ENCODE results near the gene TPGS1.

TPGS1 gene

DNA sequence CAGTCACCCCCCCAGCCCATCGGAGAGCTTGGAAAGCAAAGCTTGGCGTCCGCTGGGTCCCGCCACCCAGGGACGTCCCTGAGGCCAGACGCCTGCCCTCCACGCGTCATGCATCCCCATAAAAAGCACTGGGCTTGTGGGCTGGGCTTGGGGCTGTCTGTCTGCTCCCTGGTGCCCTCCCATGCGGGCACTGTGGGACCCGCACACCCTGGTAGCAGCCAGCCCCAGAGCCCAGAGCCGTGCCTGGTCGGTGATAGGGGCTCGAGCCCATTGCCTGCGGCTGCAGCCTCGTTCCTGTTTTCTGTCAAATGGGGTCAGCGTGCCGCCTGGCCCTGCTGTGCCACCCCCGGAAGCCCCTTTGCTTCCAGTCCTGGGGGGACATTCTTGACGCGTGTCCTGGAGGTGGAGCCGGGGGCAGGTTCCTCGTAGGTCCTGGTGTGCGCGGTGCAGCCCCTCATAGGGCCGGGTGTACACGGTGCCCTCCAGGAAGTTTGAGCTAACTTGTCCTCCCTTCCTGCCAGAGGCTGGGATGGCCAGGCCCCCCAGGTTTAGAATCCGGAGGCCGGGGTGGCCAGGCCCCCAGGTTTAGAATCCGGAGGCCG is 32.2 kb downstream of the TPGS1 start:
- DNase-seq (ENCODE audit: low read depth in 2 of 2) = no peak

GRCh38 chr19:540867-541637 is 33.8 kb downstream of the TPGS1 start:
- DNase-seq (ENCODE audit: low read depth in 2 of 2) = no peak

DNA sequence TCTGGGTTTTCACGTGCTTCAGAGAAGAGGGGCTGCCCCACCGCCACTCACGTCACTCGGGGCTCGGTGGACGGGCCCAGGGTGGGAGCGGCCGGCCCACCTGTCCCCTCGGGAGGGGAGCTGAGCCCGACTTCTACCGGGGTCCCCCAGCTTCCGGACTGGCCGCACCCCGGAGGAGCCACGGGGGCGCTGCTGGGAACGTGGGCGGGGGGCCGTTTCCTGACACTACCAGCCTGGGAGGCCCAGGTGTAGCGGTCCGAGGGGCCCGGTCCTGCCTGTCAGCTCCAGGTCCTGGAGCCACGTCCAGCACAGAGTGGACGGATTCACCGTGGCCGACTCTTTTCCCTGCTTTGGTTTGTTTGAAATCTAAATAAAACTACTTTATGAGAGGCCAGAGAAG is 34.4 kb downstream of the TPGS1 start:
- DNase-seq (ENCODE audit: low read depth in 2 of 2) = no peak

DNA sequence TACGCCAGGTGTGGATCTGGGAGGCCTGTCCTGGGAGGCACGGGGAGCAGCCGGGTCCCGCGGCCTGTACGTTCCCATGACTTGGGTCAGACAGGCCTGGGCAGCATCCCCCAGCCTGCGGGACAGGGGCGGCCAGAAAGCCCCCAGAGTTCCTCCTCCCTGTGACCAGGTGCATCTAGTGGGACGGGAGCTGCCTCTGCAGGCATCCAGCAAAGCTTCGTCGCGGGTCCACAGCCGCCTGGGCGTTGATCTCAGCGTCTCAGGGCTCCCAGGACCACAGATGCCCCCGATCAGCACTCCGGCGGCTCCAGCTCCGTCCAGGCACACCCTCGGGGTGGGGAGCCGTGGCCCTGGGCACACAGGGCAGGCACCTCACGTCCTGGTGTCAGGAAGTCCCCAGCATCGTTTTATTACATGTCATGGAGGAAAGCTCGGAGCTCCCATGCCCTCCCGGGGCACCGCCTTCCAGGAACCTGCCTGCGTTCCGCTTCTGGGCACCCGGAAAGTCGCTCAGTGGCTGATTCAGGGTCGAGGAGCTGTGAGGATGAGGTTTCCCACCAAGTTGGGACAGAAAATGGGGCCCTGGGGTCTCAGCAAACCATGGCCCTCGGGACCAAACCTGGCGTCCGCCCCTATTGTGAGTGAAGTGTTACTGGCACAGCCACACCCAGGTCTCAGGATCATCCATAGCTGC is 35.0 kb downstream of the TPGS1 start:
- no peak for DNase-seq (ENCODE audit: low read depth in 2 of 2)

GRCh38 chr19:543910-544608 is 36.8 kb downstream of the TPGS1 start, which contains the start of gene GZMM:
TSS of gene GZMM (plus strand) at chr19:544053. CDS start at chr19:544072, 19 bp downstream.
- DNase-seq (ENCODE audit: low read depth in 2 of 2) = peak; percentile 45 to 56

DNA sequence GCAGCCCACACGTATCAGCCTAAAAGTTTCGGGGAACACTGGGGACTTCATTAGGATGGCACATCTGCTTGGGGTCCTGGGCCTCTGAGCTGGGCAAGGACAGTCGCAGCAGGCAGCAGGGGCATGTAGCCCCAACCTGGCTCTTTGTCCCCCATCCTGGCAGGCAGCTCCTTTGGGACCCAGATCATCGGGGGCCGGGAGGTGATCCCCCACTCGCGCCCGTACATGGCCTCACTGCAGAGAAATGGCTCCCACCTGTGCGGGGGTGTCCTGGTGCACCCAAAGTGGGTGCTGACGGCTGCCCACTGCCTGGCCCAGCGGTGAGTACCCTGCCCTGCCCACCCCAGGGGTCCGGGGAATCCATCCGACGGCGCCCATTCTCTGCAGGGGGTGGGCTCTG is 39.8 kb downstream of the TPGS1 start:
- DNase-seq (ENCODE audit: low read depth in 2 of 2) = no peak

DNA sequence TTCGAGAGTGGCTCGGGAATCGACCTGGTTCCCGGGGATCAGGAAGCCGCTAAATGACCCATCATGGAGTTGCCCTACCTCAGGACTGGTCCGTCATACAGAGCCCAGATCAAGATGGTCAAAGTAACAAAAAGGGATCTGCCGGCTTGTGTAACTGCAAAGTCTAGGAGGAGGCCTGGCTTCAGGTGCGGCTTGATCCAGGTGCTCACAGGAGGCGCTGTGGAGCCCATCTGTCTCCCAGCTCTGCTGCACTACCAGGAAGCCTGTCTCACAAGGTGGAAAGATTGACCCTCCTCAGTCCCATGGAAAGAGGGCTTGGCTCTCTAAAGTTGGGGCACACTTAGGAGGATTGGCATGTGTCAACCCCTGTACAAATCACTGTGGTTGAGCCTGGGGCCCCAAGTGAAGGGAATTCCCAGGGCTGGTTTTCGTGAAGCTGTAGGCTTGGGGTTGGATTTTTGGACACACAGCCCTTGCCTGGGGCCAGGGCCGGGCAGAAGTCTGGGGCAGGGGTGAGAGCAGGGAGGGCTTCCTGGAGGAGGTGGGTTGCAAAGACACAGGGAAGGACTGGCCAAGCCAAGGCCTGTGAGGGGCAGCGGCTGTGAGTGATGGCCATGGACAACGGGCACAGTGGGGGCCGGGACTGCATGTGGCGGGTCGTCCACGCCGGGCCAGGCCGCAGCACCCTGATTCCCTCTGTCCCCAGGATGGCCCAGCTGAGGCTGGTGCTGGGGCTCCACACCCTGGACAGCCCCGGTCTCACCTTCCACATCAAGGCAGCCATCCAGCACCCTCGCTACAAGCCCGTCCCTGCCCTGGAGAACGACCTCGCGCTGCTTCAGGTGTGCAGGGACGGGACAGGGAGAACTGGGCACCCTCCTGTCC is 40.8 kb downstream of the TPGS1 start:
- no peak for DNase-seq (ENCODE audit: low read depth in 2 of 2)

DNA sequence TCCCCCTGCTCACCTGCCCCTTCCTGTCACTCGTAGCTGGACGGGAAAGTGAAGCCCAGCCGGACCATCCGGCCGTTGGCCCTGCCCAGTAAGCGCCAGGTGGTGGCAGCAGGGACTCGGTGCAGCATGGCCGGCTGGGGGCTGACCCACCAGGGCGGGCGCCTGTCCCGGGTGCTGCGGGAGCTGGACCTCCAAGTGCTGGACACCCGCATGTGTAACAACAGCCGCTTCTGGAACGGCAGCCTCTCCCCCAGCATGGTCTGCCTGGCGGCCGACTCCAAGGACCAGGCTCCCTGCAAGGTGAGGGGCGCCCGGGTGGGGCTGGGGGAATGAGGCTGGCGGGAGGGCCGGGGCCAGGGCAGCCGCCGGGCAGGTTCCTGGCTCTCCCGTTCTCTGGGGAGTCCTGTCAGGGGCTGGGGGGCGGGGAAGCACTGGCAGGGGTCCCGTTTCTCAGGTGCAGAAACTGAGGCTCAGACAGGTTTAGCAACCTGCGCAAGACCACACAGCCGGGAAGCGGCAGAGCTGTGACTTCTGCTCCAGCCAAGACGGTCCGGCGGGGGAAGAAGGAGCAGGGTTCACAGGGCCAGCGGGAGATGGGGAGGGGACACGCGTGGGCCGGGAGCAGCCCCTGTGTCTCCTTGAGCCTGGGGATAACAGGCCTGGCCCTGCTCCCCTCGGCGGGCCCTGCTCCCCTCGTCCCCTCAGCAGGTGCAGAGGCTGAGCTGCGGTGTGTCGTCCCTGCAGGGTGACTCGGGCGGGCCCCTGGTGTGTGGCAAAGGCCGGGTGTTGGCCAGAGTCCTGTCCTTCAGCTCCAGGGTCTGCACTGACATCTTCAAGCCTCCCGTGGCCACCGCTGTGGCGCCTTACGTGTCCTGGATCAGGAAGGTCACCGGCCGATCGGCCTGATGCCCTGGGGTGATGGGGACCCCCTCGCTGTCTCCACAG is 41.9 kb downstream of the TPGS1 start:
- no peak for DNase-seq (ENCODE audit: low read depth in 2 of 2)

DNA sequence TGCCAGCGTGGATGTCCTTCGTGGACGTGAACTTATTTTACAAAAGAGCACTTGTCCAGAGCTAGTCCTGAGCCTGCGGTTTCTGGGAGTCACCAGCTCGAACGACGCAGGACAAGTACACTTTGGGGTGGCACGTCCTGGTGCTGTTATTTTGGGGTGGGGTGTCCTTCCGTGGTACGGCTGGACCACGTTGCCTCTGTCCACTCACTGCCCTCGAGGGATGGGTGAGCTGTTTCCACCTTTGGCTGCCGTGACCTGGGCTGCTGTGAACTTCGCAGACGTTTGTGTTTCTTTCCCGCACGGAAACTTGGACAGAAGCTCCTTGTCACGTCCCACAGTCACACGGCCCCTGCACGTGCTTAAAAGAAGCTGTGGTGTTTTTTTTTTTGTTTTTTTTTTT is 47.5 kb downstream of the TPGS1 start:
- no peak for DNase-seq (ENCODE audit: low read depth in 2 of 2)

- no peak for DNase-seq (ENCODE audit: low read depth in 2 of 2)
Measured at GRCh38 chr19:555474-555808, 48.1 kb downstream of the TPGS1 start.

DNA sequence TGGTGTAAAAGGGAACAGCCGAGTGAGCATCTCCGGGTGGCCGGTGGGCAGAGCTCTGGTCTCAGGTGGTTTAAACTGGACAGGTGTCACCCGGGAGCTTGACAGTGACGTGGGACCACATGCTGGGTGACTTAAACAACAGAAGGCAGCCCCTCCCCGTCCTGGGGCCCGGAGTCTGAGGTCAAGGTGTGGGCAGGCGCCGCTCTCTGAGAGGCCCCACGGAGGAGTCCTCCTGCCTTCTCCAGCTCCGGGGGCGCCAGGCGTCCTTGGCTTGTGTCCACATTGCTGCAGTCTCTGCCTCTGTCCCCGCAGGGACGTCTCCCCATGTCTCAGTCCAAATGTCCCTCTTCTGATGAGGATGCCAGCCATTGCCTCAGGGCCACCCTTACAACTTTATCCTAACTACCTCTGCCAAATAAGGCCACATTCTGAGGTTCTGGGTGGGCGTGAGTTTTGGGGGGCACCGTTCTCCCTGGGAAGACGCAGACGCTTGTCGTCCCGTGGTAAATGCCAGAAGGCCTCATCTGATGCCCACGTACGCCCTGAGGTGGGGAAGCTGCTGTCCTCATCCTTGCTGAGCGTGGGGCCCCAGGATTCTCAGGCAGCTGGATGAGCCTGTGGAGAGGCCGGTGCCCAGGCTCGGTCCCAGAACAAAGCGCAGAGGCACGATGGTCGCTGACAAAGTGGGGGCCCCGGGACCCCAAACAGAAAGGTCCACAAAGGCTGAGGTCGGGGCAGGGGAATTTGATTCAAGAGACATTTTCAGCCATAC is 49.5 kb downstream of the TPGS1 start:
- no peak for DNase-seq (ENCODE audit: low read depth in 2 of 2)

GRCh38 chr19:558770-559439 is 51.6 kb downstream of the TPGS1 start:
- DNase-seq (ENCODE audit: low read depth in 2 of 2) = no peak

DNA sequence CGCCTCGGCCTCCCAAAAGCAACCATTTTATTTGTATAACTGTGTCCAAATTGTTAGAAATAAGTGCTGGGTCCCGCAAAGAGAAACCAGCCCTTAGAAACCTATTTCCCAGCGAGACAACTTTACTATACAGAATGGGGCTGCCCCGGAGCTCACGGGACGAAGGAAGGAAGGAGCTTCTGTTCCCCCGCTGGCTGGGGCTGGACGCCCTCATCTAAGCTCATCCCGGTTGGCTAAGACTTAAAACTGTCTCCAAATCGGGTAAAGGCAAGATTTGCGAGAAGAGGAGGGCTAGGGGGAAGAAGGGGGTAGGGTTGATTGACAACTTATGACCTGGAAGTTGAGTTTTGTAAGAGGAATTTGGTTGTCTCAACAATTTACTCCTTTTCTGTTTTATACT is 52.8 kb downstream of the TPGS1 start:
- DNase-seq (ENCODE audit: low read depth in 2 of 2) = no peak

GRCh38 chr19:566403-566802 is 59.1 kb downstream of the TPGS1 start:
- DNase-seq (ENCODE audit: low read depth in 2 of 2) = no peak

- no peak for DNase-seq (ENCODE audit: low read depth in 2 of 2)
Measured at GRCh38 chr19:566844-567243, 59.5 kb downstream of the TPGS1 start.

DNA sequence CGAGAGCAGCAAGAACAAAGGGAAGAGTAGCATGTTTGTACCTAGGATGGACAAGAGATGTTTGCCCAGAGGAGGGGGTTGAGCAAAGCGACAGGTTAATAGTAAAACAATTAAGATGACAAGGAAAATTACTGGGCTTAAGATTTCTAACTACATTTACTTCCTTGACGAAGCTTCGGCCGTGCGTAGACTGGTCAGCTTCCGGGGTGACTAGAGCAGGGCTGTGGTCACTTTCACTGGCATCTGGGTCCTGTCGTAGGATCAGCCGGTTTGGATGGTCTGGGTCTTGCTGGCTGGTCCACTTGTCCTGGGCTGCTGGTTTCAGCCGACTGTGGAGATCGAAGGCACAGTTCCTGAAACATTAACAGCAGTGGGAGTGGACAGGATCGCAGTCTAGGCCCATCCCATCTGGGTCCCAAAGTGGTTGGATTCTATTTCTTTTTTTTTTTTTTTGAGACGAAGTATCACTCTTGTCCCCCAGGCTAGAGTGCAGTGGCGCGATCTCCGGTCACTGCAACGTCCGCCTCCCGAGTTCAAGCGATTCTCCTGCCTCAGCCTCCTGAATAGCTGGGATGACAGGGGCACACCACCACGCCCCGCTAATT is 60.1 kb downstream of the TPGS1 start:
- DNase-seq (ENCODE audit: low read depth in 2 of 2) = no peak

Measured in stimulated activated CD4-positive, alpha-beta T cell treated with anti-CD3 and anti-CD28 coated beads, Interleukin-12 subunit alpha, Interleukin-12 subunit beta, amount 100 ng/mL, for 24 hours (primary cell).